H9 (cell line): ENCODE results near the gene MEA1. TPM values are rescaled to one million over a fixed set of nuclear protein-coding genes. Genes with fewer than 3 reads are reported as not detected.

Experiments
- DNase-seq: peaks from one replicate; pipeline ENCODE4 v3.0.0-alpha.2; 2017
- H2AFZ ChIP-seq: one replicate; pipeline ENCODE4 v1.6.1; 2013; ENCODE audit warnings: mild to moderate bottlenecking, low read length, control low read depth, moderate library complexity
- H2AK5ac ChIP-seq: 2 replicates; pipeline ENCODE4 v1.6.1; 2013; ENCODE audit warnings: low read length, control low read depth, mixed read lengths; ENCODE audit not compliant: insufficient read length
- H2BK120ac ChIP-seq: one replicate; pipeline ENCODE4 v1.6.1; 2013; ENCODE audit warnings: low read depth, mild to moderate bottlenecking, low read length, control low read depth, inconsistent platforms; ENCODE audit not compliant: poor library complexity, severe bottlenecking
- H2BK12ac ChIP-seq: 2 replicates; pipeline ENCODE4 v1.6.1; 2013; ENCODE audit warnings: low read length, control low read depth, mixed read lengths, low read depth; ENCODE audit not compliant: insufficient read length
- H2BK15ac ChIP-seq: 2 replicates; pipeline ENCODE4 v1.6.1; 2013; ENCODE audit warnings: low read depth, low read length, control low read depth
- H2BK20ac ChIP-seq: one replicate; pipeline ENCODE4 v1.6.1; 2013; ENCODE audit warnings: low read depth, mild to moderate bottlenecking, low read length, control low read depth, inconsistent platforms; ENCODE audit not compliant: poor library complexity, severe bottlenecking
- H2BK5ac ChIP-seq: 2 replicates; pipeline ENCODE4 v1.6.1; 2013; ENCODE audit warnings: low read length, control low read depth, mixed read lengths; ENCODE audit not compliant: insufficient read length
- H3K14ac ChIP-seq: 2 replicates; pipeline ENCODE4 v1.6.1; 2013; ENCODE audit warnings: low read length, control low read depth; ENCODE audit not compliant: insufficient read depth
- H3K18ac ChIP-seq: 2 replicates; pipeline ENCODE4 v1.6.1; 2013; ENCODE audit warnings: low read depth, mild to moderate bottlenecking, mixed read lengths, low read length, control low read depth; ENCODE audit not compliant: insufficient read length
- H3K23ac ChIP-seq: 2 replicates; pipeline ENCODE4 v1.6.1; 2013; ENCODE audit warnings: low read length, control low read depth, mixed read lengths, low read depth; ENCODE audit not compliant: insufficient read length
- H3K23me2 ChIP-seq: 2 replicates; pipeline ENCODE4 v1.6.1; 2013; ENCODE audit warnings: low read depth, mild to moderate bottlenecking, mixed read lengths, low read length, control low read depth; ENCODE audit not compliant: insufficient read length, poor library complexity, severe bottlenecking
- H3K27ac ChIP-seq: 2 replicates; pipeline ENCODE4 v1.5.1; 2013; ENCODE audit warnings: low read length, control low read depth, mixed read lengths, low read depth; ENCODE audit not compliant: insufficient read length
- H3K27me3 ChIP-seq: 2 replicates; pipeline ENCODE4 v1.6.1; 2013; ENCODE audit warnings: low read length, control low read depth, inconsistent platforms; ENCODE audit not compliant: insufficient read depth
- H3K4ac ChIP-seq: 2 replicates; pipeline ENCODE4 v1.6.1; 2013; ENCODE audit warnings: low read depth, mild to moderate bottlenecking, control low read depth, inconsistent platforms, low read length, moderate library complexity
- H3K4me1 ChIP-seq: 2 replicates; pipeline ENCODE4 v1.6.1; 2013; ENCODE audit warnings: low read length, control low read depth, inconsistent platforms; ENCODE audit not compliant: insufficient read depth
- H3K4me2 ChIP-seq: 2 replicates; pipeline ENCODE4 v1.6.1; 2013; ENCODE audit warnings: low read length, control low read depth, mixed read lengths; ENCODE audit not compliant: insufficient read length, insufficient read depth
- H3K56ac ChIP-seq: 2 replicates; pipeline ENCODE4 v1.6.1; 2013; ENCODE audit warnings: low read depth, mild to moderate bottlenecking, mixed read lengths, low read length, control low read depth; ENCODE audit not compliant: insufficient read length
- H3K79me1 ChIP-seq: 2 replicates; pipeline ENCODE4 v1.6.1; 2013; ENCODE audit warnings: low read depth, mild to moderate bottlenecking, moderate library complexity, low read length, control low read depth, inconsistent platforms; ENCODE audit not compliant: insufficient read depth, poor library complexity, severe bottlenecking
- H3K79me2 ChIP-seq: 2 replicates; pipeline ENCODE4 v1.6.1; 2013; ENCODE audit warnings: low read length, control low read depth, inconsistent platforms; ENCODE audit not compliant: insufficient read depth
- H3K9ac ChIP-seq: 2 replicates; pipeline ENCODE4 v1.6.1; 2013; ENCODE audit warnings: low read length, control low read depth, mixed read lengths; ENCODE audit not compliant: insufficient read length; ENCODE audit errors: extremely low read depth
- H3K9me3 ChIP-seq: one replicate; pipeline ENCODE4 v1.6.1; 2013; ENCODE audit warnings: low read depth, low read length, inconsistent platforms; ENCODE audit not compliant: control insufficient read depth
- H3T11ph ChIP-seq: one replicate; pipeline ENCODE4 v1.6.1; 2013; ENCODE audit warnings: mild to moderate bottlenecking, low read length, control low read depth, inconsistent platforms
- H4K20me1 ChIP-seq: one replicate; pipeline ENCODE4 v1.6.1; 2013; ENCODE audit not compliant: control insufficient read depth, insufficient read length, insufficient read depth
- H4K5ac ChIP-seq: 2 replicates; pipeline ENCODE4 v1.6.1; 2013; ENCODE audit warnings: low read depth, mild to moderate bottlenecking, mixed read lengths, low read length, control low read depth; ENCODE audit not compliant: insufficient read length
- H4K8ac ChIP-seq: replicated peaks from 2 replicates; pipeline ENCODE4 v1.6.1; 2013; ENCODE audit warnings: low read length, control low read depth, mixed read lengths, low read depth; ENCODE audit not compliant: insufficient read length
- H4K91ac ChIP-seq: 2 replicates; pipeline ENCODE4 v1.6.1; 2013; ENCODE audit warnings: low read depth, mild to moderate bottlenecking, moderate library complexity, mixed read lengths, low read length, control low read depth; ENCODE audit not compliant: insufficient read length
- H3K27ac Mint-ChIP-seq, 3 experiments: 2 replicates in 2 of 3; 3 replicates in 1 of 3; pipeline ENCODE4 v1.8.0; 2020 to 2021; ENCODE audit warnings: mixed read lengths in 3 of 3, mild to moderate bottlenecking in 1 of 3, moderate library complexity in 1 of 3
- H3K27me3 Mint-ChIP-seq: 2 replicates; pipeline ENCODE4 v1.8.0; 2021; ENCODE audit warnings: low read depth, mild to moderate bottlenecking, moderate library complexity, mixed read lengths
- H3K36me3 Mint-ChIP-seq, 3 experiments: 2 replicates in 2 of 3; 3 replicates in 1 of 3; pipeline ENCODE4 v1.8.0; 2020 to 2021; ENCODE audit warnings: low read depth in 3 of 3, mixed read lengths in 3 of 3; ENCODE audit not compliant: insufficient read depth in 1 of 3
- H3K4me1 Mint-ChIP-seq, 2 experiments: 2 replicates each; pipeline ENCODE4 v1.8.0; 2020; ENCODE audit warnings: mixed read lengths in 2 of 2
- H3K4me3 Mint-ChIP-seq, 2 experiments: 2 replicates in 1 of 2; 3 replicates in 1 of 2; pipeline ENCODE4 v1.8.0; 2020 to 2021; ENCODE audit warnings: mild to moderate bottlenecking in 2 of 2, mixed read lengths in 2 of 2, moderate library complexity in 1 of 2
- H3K9me3 Mint-ChIP-seq, 2 experiments: 2 replicates in 1 of 2; 3 replicates in 1 of 2; pipeline ENCODE4 v1.8.0; 2020; ENCODE audit warnings: mild to moderate bottlenecking in 2 of 2, mixed read lengths in 2 of 2, moderate library complexity in 1 of 2
- total RNA-seq: library from RNA; stranded (reverse); gene quantifications from 2 replicates; pipeline ENCODE4 v1.2.1, GENCODE V29; 2021
- TF ChIP-seq, protein P1 (sequence below): fragments of 200-600 bp; sonication (generic); conservative IDR thresholded peaks from 3 replicates; pipeline ENCODE4 v1.8.0; 2021; ENCODE audit warnings: antibody characterized with exemption, mild to moderate bottlenecking

MEA1 gene
- total RNA-seq, 1 experiment from 2014 or later: 113 TPM

DNA sequence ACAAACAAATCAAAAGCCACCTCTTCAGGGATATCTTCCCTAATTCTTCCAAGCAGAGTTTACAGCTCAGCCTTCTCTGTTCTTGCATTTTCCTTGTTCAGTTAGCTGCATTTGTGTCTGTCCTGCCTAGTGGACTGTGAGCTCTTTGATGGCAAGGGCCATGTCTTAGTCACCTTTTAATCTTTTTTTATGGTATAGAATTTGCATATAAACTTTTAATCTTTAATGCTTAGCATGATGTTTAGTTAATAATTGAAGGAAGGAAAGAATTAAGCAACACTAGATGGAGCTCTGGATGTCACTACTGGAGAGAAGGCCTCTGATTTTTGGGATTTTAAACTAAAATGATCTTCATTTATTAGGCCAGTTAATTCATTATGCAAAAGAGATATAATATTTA is 17.2 kb downstream of the MEA1 start:
- Histone ChIP-seq H3K23me2 (no peaks in the 10 kb centered on the region), H3K14ac (no peak overlapping the region), H2BK120ac (no peak overlapping the region), H3K79me2 (no peaks in the 10 kb centered on the region), H4K8ac (no peak overlapping the region), H3K9me3 (no peaks in the 10 kb centered on the region), H4K20me1 (no peaks in the 10 kb centered on the region), H2AK5ac (no peak overlapping the region), H3K4me1 (no peaks in the 10 kb centered on the region), H3K9ac (no peak overlapping the region), H2BK20ac (no peak overlapping the region), H3K79me1 (no peaks in the 10 kb centered on the region), H3K56ac (no peak overlapping the region), H4K91ac (no peak overlapping the region), H2BK5ac (no peak overlapping the region), H3K4me2 (no peak overlapping the region), H3K4ac (no peak overlapping the region), H3K18ac (no peak overlapping the region), H2AFZ (no peak overlapping the region), H4K5ac (no peak overlapping the region), H3K27me3 (no peaks in the 10 kb centered on the region), H3K23ac (no peak overlapping the region), H2BK12ac (no peak overlapping the region), H2BK15ac (no peak overlapping the region), H3T11ph (no peak overlapping the region), H3K27ac (no peak overlapping the region)
- peak overlapping the region in 1 of 3 experiments; percentile 37; a peak in 1 of 7 replicates for H3K27ac Mint-ChIP-seq
- H3K4me3 Mint-ChIP-seq: no peak overlapping the region
- no peak for DNase-seq
- peaks cover 5 to 22% (median 8%) of the 10 kb centered on the region in 3 experiments; a peak in 4 of 7 replicates for H3K36me3 Mint-ChIP-seq
- H3K9me3 Mint-ChIP-seq: no peaks in the 10 kb centered on the region
- no peaks in the 10 kb centered on the region; the same call in 1 of the 2 replicates for H3K27me3 Mint-ChIP-seq
- TF ChIP-seq, protein P1, sequence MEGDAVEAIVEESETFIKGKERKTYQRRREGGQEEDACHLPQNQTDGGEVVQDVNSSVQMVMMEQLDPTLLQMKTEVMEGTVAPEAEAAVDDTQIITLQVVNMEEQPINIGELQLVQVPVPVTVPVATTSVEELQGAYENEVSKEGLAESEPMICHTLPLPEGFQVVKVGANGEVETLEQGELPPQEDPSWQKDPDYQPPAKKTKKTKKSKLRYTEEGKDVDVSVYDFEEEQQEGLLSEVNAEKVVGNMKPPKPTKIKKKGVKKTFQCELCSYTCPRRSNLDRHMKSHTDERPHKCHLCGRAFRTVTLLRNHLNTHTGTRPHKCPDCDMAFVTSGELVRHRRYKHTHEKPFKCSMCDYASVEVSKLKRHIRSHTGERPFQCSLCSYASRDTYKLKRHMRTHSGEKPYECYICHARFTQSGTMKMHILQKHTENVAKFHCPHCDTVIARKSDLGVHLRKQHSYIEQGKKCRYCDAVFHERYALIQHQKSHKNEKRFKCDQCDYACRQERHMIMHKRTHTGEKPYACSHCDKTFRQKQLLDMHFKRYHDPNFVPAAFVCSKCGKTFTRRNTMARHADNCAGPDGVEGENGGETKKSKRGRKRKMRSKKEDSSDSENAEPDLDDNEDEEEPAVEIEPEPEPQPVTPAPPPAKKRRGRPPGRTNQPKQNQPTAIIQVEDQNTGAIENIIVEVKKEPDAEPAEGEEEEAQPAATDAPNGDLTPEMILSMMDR: no peak
- H3K4me1 Mint-ChIP-seq: peaks cover 0 to 5% of the 10 kb centered on the region in 2 experiments; a peak in 1 of 4 replicates
